DOHH2 (cell line): ENCODE measurements around the gene LCT.
"Not testable (repeated sequence)": the region's sequence is repeated elsewhere in the genome, so short reads cannot be mapped to it uniquely, and the experiment has no call there.

Experiments used
- H3F3A ChIP-seq: fragments of 200-600 bp; sonication (generic), shearing (Covaris generic); 2 replicates; pipeline ENCODE4 v1.6.0; 2016; ENCODE audit warnings: antibody characterized with exemption, mild to moderate bottlenecking; ENCODE audit not compliant: control insufficient read depth, insufficient read depth
- H3K27ac ChIP-seq: fragments of 200-600 bp; sonication (generic); 2 replicates; pipeline ENCODE4 v1.5.1; 2014; ENCODE audit warnings: low read depth, mild to moderate bottlenecking, low read length, moderate library complexity
- H3K27me3 ChIP-seq: fragments of 200-600 bp; sonication (generic); 2 replicates; pipeline ENCODE4 v1.6.1; 2014; ENCODE audit warnings: mild to moderate bottlenecking, low read length, mixed read lengths; ENCODE audit not compliant: control insufficient read depth
- H3K36me3 ChIP-seq: fragments of 200-600 bp; sonication (generic); 2 replicates; pipeline ENCODE4 v1.6.1; 2014; ENCODE audit warnings: mild to moderate bottlenecking, low read length, moderate library complexity, mixed read lengths; ENCODE audit not compliant: control insufficient read depth
- H3K4me1 ChIP-seq: fragments of 200-600 bp; sonication (generic); 2 replicates; pipeline ENCODE4 v1.6.1; 2014; ENCODE audit warnings: mild to moderate bottlenecking, low read length, mixed read lengths; ENCODE audit not compliant: control insufficient read depth
- H3K4me2 ChIP-seq: fragments of 200-600 bp; sonication (generic); 2 replicates; pipeline ENCODE4 v1.6.0; 2014; ENCODE audit warnings: mild to moderate bottlenecking, low read length, moderate library complexity
- H3K4me3 ChIP-seq: fragments of 200-600 bp; sonication (generic); 2 replicates; pipeline ENCODE4 v1.5.1; 2014; ENCODE audit warnings: mild to moderate bottlenecking, low read length, mixed read lengths
- H3K79me2 ChIP-seq: fragments of 200-600 bp; sonication (generic); 2 replicates; pipeline ENCODE4 v1.6.1; 2014; ENCODE audit warnings: mild to moderate bottlenecking, low read length, mixed read lengths; ENCODE audit not compliant: control insufficient read depth
- H3K9me2 ChIP-seq: fragments of 200-600 bp; sonication (generic); replicated peaks from 2 replicates; pipeline ENCODE4 v1.6.1; 2014; ENCODE audit warnings: mild to moderate bottlenecking, low read length, mixed read lengths; ENCODE audit not compliant: control insufficient read depth
- H3K9me3 ChIP-seq: fragments of 200-600 bp; sonication (generic); 2 replicates; pipeline ENCODE4 v1.6.1; 2014; ENCODE audit warnings: antibody characterized with exemption, low read length, mixed read lengths; ENCODE audit not compliant: control insufficient read depth, insufficient read depth
- H4K20me1 ChIP-seq: fragments of 200-600 bp; sonication (generic); 2 replicates; pipeline ENCODE4 v1.6.0; 2014; ENCODE audit warnings: low read depth, mild to moderate bottlenecking, antibody characterized with exemption, low read length, moderate library complexity; ENCODE audit not compliant: control insufficient read depth, insufficient read depth
- CTCF ChIP-seq: fragments of 200-600 bp; sonication (generic); IDR thresholded peaks from one replicate; pipeline ENCODE4 v1.5.1; 2014; ENCODE audit warnings: antibody characterized with exemption, mild to moderate bottlenecking, low read depth, low read length; ENCODE audit not compliant: poor library complexity, severe bottlenecking
- EZH2phosphoT487 ChIP-seq: fragments of 200-600 bp; sonication (generic); IDR thresholded peaks from 2 replicates; pipeline ENCODE4 v1.6.1; 2017; ENCODE audit warnings: borderline replicate concordance, mild to moderate bottlenecking, antibody characterized with exemption, low read length, moderate library complexity, mixed read lengths

Gene LCT

DNA sequence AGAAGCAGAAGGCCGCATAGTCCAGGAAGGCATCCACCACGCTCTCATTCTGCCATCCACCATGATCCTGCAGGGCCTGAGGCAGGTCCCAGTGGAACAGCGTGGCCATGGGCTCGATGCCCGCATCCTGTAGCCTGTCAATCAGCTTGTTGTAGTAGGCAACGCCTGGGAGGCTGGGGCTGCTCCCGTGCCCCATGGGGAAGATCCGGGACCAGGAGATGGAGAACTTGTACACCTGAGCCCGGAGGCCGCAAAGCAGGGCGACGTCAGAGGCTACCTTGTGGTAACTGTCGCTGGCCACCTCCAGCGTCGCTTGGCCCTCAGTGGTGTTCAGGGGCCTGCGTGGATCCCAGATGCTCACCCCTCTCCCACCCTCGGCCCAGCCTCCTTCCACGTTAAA is 19.5 kb downstream of the LCT start:
- Histone ChIP-seq H3K4me1 (no peaks in the 10 kb centered on the region), H3K27me3 (no peaks in the 10 kb centered on the region), H3K9me3 (no peaks in the 10 kb centered on the region), H4K20me1 (no peaks in the 10 kb centered on the region), H3K4me3 (no peak overlapping the region), H3K79me2 (no peaks in the 10 kb centered on the region), H3K9me2 (no peaks in the 10 kb centered on the region), H3K27ac (no peak overlapping the region), H3K4me2 (no peak overlapping the region), H3K36me3 (no peaks in the 10 kb centered on the region), H3F3A (no peaks in the 10 kb centered on the region)
- no peak for TF ChIP-seq EZH2phosphoT487
- TF ChIP-seq CTCF = no peak

GRCh38 chr2:135815269-135815668 is 21.7 kb downstream of the LCT start:
- Histone ChIP-seq H3F3A (no peaks in the 10 kb centered on the region), H3K4me3 (no peak overlapping the region), H3K9me2 (no peaks in the 10 kb centered on the region), H3K4me2 (no peak overlapping the region), H3K27me3 (no peaks in the 10 kb centered on the region), H3K4me1 (no peaks in the 10 kb centered on the region), H3K9me3 (no peaks in the 10 kb centered on the region), H4K20me1 (no peaks in the 10 kb centered on the region), H3K79me2 (no peaks in the 10 kb centered on the region), H3K36me3 (no peaks in the 10 kb centered on the region), H3K27ac (no peak overlapping the region)
- TF ChIP-seq EZH2phosphoT487 = no peak
- no peak for TF ChIP-seq CTCF

DNA sequence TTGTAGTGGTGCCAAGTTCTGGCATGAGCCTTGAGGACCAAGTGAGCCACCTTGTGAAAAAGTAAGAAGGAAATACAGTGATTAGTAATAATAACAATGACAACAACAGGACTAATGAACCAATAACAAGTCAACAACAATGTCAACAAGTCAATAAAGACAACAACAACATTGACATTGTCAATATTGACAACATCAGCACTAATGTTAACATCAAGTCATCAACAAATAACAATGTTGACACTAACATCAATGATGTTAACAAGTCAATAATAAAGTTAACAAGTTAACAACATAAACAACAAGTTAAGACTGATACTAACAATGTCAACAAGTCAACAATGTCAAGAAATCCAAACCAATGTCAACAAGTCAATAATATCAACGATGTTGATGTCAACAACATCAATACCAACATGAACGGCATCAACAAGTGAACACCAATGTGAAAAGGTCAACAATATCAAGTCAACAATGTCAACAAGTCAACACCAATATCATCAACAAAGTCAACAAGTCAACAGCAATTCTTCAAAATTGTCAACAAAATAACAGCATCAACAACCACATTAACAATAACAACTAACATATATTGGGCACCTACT is 24.0 kb downstream of the LCT start:
- Histone ChIP-seq H3K4me1 (no peaks in the 10 kb centered on the region), H3F3A (no peaks in the 10 kb centered on the region), H3K9me3 (no peaks in the 10 kb centered on the region), H3K27ac (no peak overlapping the region), H3K4me2 (no peak overlapping the region), H3K79me2 (no peaks in the 10 kb centered on the region), H3K4me3 (no peak overlapping the region), H3K27me3 (no peaks in the 10 kb centered on the region), H3K9me2 (no peaks in the 10 kb centered on the region), H3K36me3 (no peaks in the 10 kb centered on the region), H4K20me1 (no peaks in the 10 kb centered on the region)
- TF ChIP-seq CTCF (no peak), EZH2phosphoT487 (no peak)

- not testable (repeated sequence) for H3F3A ChIP-seq, H3K4me2 ChIP-seq, H3K9me2 ChIP-seq, H3K27me3 ChIP-seq, H3K4me1 ChIP-seq, H3K79me2 ChIP-seq, H3K9me3 ChIP-seq, H3K27ac ChIP-seq, H3K4me3 ChIP-seq, H3K36me3 ChIP-seq, H4K20me1 ChIP-seq
These were observed 29.1 kb downstream of the LCT start for GRCh38 chr2:135807874-135808273.
